H1 (cell line): ENCODE measurements around the gene ANKRD11.

Experiments used
- BCL11A ChIP-seq, 2 experiments: IDR thresholded peaks; one replicate each; pipeline ENCODE4 v1.6.1; 2011; ENCODE audit warnings: low read depth in 2 of 2, low read length in 2 of 2, mild to moderate bottlenecking in 2 of 2
- MAX ChIP-seq: IDR thresholded peaks from 2 replicates; pipeline ENCODE4 v1.6.1; 2012; ENCODE audit warnings: inconsistent platforms
- RBBP5 ChIP-seq: IDR thresholded peaks from 2 replicates; pipeline ENCODE4 v1.7.1; 2012; ENCODE audit warnings: low read depth, mild to moderate bottlenecking, inconsistent platforms, low read length, moderate library complexity, borderline replicate concordance
- YY1 ChIP-seq: IDR thresholded peaks from 2 replicates; pipeline ENCODE4 v1.6.1; 2011; ENCODE audit warnings: low read depth, mild to moderate bottlenecking, low read length
- TF ChIP-seq, protein P1 (sequence below), 3 experiments: IDR thresholded peaks; 1 replicate in 2 of 3; 2 replicates in 1 of 3; pipeline versions ENCODE4 v1.5.1 to v1.6.1; 2011; ENCODE audit warnings: low read length in 3 of 3, mild to moderate bottlenecking in 3 of 3, inconsistent platforms in 2 of 3, low read depth in 1 of 3, moderate library complexity in 1 of 3; ENCODE audit not compliant: insufficient read depth in 1 of 3; ENCODE audit errors: control extremely low read depth in 1 of 3

- TF ChIP-seq YY1 (no peak), MAX (no peak), BCL11A (IDR thresholded peaks at IDR 0.05; ENCODE audit: low read depth in 2 of 2, low read length in 2 of 2) (no peak), RBBP5 (no peak)
- TF ChIP-seq, protein P1, sequence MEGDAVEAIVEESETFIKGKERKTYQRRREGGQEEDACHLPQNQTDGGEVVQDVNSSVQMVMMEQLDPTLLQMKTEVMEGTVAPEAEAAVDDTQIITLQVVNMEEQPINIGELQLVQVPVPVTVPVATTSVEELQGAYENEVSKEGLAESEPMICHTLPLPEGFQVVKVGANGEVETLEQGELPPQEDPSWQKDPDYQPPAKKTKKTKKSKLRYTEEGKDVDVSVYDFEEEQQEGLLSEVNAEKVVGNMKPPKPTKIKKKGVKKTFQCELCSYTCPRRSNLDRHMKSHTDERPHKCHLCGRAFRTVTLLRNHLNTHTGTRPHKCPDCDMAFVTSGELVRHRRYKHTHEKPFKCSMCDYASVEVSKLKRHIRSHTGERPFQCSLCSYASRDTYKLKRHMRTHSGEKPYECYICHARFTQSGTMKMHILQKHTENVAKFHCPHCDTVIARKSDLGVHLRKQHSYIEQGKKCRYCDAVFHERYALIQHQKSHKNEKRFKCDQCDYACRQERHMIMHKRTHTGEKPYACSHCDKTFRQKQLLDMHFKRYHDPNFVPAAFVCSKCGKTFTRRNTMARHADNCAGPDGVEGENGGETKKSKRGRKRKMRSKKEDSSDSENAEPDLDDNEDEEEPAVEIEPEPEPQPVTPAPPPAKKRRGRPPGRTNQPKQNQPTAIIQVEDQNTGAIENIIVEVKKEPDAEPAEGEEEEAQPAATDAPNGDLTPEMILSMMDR (IDR thresholded peaks at IDR 0.05; ENCODE audit: control extremely low read depth in 1 of 3, insufficient read depth in 1 of 3, low read depth in 1 of 3, low read length in 3 of 3): no peak
Measured at GRCh38 chr16:89248196-89248982, 242.0 kb downstream of the ANKRD11 start.
